Ureter (tissue), 1 donor: ENCODE results near the gene MYH9. TPM values are rescaled to one million over a fixed set of nuclear protein-coding genes. Genes with fewer than 3 reads are reported as not detected.

Experiments used
- DNase-seq: peaks from one replicate; pipeline ENCODE4 v3.0.0-alpha.2; 2020; ENCODE audit warnings: low spot score
- total RNA-seq: library from RNA; stranded (reverse); gene quantifications from one replicate; pipeline ENCODE4 v1.2.4, GENCODE V29; 2023
- donor health status: DM: yes; HTN: yes; CAD: no.

Gene MYH9
- total RNA-seq, 1 donor from 2014 or later = 810 TPM

GRCh38 chr22:36331306-36331911 lies 56.4 kb downstream of the MYH9 start:
- peak; percentile 88 for DNase-seq

DNA sequence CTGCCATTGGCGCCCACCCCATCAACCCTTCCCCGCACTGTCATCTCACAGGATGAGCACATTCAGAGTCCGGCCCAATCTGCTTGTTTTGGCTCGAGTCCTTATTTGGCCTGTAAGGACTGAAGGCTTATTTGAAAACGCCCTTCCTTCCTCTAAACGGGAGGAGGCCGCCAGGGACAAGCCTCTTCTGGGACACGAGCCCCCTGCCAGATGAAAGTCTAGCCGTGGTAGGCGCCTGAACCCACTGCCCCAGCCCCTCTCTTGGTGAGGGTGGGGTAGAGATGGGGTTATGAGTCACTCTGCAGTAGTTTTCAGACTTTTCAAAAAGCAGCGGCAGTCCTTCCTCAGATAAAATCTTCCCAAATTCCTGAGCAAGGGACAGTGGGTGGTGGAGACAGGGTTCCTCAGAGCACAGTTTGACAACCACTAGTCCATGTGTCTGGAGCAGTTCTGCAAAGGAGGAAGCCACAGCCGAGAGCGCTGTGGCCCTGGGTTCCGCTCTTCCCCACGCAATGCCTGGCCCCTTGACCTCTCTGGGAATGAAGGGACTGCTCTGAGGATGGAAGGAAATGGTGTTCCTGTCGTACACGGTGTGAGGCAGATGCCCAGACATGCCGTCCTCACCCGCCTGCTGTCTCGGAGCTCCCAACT lies 57.0 kb downstream of the MYH9 start:
- DNase-seq = no peak

DNA sequence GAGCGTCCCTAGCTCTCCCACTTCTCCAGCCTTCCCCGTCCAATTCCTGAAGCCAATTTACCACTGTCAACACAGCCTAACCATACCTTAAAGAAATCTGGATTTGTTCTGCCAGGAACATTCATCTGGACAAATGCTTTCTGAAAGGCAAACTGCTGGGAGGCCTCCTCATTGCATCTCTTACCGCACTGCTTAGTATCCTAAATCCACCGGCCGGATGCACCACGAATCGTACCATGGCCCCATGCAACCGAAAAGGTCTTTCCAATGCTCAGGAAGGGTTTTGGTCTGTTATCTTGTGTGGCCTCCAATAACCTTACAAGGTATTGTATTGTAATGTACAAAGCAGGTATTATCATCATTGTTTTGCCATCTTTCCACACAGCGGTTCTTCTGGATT lies 57.6 kb downstream of the MYH9 start:
- no peak for DNase-seq

GRCh38 chr22:36329254-36330078 lies 58.3 kb downstream of the MYH9 start:
- peak; percentile 91 for DNase-seq

DNA sequence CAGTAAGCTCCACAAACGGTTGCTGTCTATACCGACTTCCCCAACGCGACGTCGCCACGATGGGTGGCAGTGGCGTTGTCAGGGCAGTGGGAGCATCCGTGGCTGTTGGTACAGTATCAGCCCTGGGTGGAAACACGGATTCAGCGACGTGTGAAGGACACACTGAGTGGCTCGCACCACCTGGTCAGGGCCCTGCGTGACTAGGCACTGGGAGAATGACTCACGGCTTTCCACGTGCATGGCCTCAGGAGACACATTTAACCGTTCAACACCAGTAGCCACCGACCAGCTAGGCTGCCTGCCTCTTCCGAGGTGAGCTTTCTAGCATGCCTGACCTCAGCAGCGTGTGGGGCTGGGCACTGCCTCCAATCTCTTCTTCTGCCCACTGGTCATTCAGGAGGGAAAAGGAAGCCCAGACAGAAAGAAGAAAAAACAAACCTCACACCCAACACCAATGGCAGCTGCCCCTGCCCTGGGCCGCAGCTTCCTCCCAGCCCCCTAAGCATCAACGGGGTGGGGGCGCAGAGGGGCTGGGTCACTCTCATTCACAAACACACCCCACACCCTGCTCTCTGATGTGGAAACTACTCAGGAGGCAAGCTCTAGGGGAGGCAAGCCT lies 59.0 kb downstream of the MYH9 start:
- DNase-seq = peak; percentile 85

DNA sequence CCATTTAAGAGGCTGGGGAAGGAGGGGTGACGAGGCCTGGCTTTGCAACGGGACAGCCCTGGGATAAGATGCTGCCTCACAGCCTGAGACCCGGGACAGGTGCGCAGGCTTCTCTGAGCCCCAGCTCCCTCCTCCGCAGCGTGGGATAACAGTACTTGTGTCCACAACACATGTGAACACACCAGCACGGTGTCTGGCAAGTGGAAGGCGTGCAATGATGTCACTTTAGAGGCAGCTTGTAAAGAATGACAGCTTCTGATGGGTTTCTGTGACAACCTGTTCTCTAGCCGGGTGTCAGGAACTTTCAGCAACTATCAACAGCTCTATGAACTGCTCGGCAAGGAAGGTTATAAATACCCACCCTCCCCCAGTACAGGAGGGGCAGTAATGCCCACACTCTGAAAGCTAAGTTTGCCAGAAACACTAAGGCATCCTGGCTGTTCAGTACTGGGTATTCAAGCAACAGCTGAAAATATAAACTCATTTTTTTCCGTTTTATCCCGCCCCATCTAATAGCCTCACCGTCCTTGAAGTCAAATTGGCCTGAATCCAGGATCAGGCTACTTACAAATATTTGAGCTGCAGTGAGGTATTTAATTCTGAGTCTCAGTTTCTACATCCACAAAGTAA lies 59.7 kb downstream of the MYH9 start:
- DNase-seq = no peak

GRCh38 chr22:36326178-36327161 lies 61.3 kb downstream of the MYH9 start:
- no peak for DNase-seq

GRCh38 chr22:36325154-36326031 lies 62.4 kb downstream of the MYH9 start:
- DNase-seq = peak; percentile 81

- no peak for DNase-seq
Observed at GRCh38 chr22:36324414-36324813, 63.4 kb downstream of the MYH9 start.

GRCh38 chr22:36323855-36324331 lies 63.9 kb downstream of the MYH9 start:
- no peak for DNase-seq

GRCh38 chr22:36323182-36323854 lies 64.4 kb downstream of the MYH9 start:
- peak; percentile 85 for DNase-seq

DNA sequence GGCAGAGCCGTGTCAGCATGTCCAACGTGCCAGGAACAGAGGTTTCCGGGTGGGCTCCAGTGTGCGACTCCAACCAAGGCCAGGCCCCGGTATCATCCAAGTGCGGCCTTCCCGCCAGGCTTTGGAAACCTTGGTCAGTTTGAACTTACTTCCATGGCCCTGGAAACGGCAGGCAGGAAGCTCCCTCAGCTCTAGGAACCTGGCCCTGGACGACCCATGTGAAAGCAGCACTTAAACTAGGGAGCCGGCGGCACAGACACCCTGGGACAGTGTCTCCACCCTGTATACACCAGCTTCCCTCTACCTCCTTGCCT lies 65.2 kb downstream of the MYH9 start:
- DNase-seq = no peak

GRCh38 chr22:36321797-36322601 lies 65.8 kb downstream of the MYH9 start:
- no peak for DNase-seq

DNA sequence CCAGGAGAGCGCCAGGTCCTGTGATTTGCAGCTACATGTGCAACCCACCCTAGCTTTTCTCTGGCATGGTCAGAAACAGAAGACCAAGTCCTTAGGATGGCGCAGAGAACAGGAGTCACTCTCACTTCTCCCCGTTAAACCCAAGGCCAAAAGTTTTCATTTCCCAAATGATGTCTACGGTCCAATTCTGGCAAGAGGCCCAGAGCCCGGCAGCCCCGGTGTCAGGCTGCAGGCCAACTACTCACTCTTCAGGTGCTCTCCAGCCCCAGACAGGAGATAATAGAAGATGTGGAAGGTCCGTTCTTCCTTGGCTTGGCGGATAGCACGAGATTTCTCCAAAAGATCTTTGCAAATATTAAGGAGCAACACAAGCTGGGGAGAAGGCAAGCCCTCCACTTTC lies 67.2 kb downstream of the MYH9 start:
- DNase-seq = no peak

GRCh38 chr22:36319595-36320497 lies 67.9 kb downstream of the MYH9 start:
- DNase-seq = no peak

DNA sequence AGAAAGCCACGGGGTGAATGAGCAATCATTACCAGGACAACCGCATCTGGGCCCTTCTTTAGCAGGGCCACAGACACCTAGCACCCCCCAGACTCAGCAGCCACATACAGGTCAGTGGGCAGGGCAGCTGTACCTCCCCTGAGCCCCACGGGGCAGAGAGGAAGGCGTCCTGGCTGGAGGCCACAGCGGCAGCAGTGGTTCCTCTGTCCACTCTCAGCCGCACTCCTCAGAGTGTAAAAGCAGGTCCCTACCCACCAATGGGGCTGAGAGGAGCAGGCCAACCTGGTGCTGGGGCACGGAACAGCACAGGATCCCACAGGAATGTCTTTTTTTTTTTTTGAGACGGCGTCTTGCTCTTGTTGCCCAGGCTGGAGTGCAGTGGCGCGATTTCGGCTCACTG lies 69.3 kb downstream of the MYH9 start:
- DNase-seq = no peak

DNA sequence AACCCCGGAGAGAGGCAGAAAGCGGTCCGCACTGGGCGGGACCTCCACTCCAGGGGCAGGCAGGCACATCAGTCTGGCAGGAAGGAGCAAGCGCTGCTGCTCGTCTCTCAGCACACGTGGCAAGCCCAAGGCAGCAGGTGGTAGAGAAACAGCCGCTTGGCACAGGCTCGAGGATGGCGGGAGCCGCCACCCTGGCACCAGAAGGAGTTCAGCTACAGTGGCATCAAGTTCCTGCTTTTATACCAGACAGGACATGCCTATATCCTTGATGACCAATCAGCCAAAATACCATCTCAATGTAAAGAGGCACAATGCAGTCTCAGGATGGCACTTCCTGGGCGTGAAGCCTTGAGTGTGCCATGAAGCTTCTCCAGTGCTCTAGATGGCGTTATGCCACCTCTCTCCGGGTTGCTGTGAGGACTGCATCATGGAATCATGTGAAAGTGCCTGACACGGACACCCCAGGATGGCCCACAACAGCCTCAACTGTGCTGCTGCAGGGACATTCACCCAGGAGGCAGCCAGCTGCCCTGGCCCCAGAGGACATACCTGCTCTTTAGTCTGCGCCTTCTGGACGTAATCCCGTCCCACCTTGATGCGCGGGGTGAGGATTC lies 70.0 kb downstream of the MYH9 start:
- no peak for DNase-seq
